ENCODE results near the gene ACOT7. TPM values are rescaled to one million over a fixed set of nuclear protein-coding genes. Genes with fewer than 3 reads are reported as not detected.
"Not testable (repeated sequence)": the region's sequence is repeated elsewhere in the genome, so short reads cannot be mapped to it uniquely, and the experiment has no call there.

Gene ACOT7
- total RNA-seq, 4 donors from 2014 or later = 18.6 to 29.4 (median 23.2) TPM

DNA sequence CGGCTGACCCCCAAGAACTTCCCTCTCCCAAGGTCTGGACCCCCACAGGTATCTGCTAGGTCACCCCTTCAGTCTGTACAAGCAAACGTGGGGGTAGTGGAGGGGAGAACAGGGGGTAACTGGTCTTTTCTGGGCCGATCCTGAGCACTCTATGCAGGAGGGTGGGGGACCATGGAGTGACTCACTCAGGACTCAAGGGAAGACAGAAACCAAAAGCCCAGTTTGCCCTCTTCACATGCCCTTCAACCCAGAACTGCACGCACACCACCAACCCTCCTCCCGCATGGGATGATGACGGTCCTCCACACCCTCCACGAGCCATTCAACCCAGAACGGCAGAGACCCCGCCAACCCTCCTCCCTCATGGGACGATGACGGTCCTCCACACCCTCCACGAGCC is 79.1 kb downstream of the ACOT7 start:
- Histone ChIP-seq H3K36me3 (peaks cover 0 to 24% (median 0%) of the 10 kb centered on the region in 3 donors), H3K4me3 (no peak overlapping the region), H3K9me3 (no peaks in the 10 kb centered on the region), H3K27me3 (no peaks in the 10 kb centered on the region), H3K4me1 (no peaks in the 10 kb centered on the region), H3K27ac (no peak overlapping the region)
- no peak for DNase-seq (ENCODE audit: low spot score in 2 of 2)
- no peak for TF ChIP-seq CTCF (IDR thresholded peaks at IDR 0.05)
- TF ChIP-seq EP300 (IDR thresholded peaks at IDR 0.05) = no peak
- TF ChIP-seq POLR2A (IDR thresholded peaks at IDR 0.05) = no peak
- WGBS, 2 donors = 88 to 92% methylated on average over 12 of the region's 12 CpGs

- Histone ChIP-seq H3K9me3 (no peaks in the 10 kb centered on the region), H3K4me3 (no peak overlapping the region)
- 80 to 85% methylated on average over 18 of the region's 18 CpGs for WGBS, 2 donors
Observed at GRCh38 chr1:6313393-6314200, 80.0 kb downstream of the ACOT7 start.

GRCh38 chr1:6310116-6310848 is 83.3 kb downstream of the ACOT7 start:
- TF ChIP-seq POLR2A (IDR thresholded peaks at IDR 0.05) (no peak), EP300 (IDR thresholded peaks at IDR 0.05) (no peak), CTCF (IDR thresholded peaks at IDR 0.05) (no peak)
- Histone ChIP-seq H3K9me3 (no peaks in the 10 kb centered on the region), H3K36me3 (no peaks in the 10 kb centered on the region), H3K4me1 (no peaks in the 10 kb centered on the region), H3K4me3 (no peak overlapping the region), H3K27ac (no peak overlapping the region), H3K27me3 (no peaks in the 10 kb centered on the region)
- no peak for DNase-seq (ENCODE audit: low spot score in 2 of 2)
- 93 to 94% methylated on average over 9 of the region's 9 CpGs for WGBS, 2 donors

More at GRCh38 chr1:6313393-6314200, 80.0 kb downstream of the ACOT7 start:
- peaks cover 0 to 23% (median 0%) of the 10 kb centered on the region in 3 donors for H3K36me3 ChIP-seq
- H3K27ac ChIP-seq = no peak overlapping the region
- no peak for DNase-seq (ENCODE audit: low spot score in 2 of 2)
- TF ChIP-seq CTCF (IDR thresholded peaks at IDR 0.05) (no peak), POLR2A (IDR thresholded peaks at IDR 0.05) (no peak), EP300 (IDR thresholded peaks at IDR 0.05) (no peak)
- H3K4me1 ChIP-seq = no peaks in the 10 kb centered on the region
- H3K27me3 ChIP-seq = no peaks in the 10 kb centered on the region

GRCh38 chr1:6309564-6309963 is 84.0 kb downstream of the ACOT7 start:
- Histone ChIP-seq H3K4me1 (no peaks in the 10 kb centered on the region), H3K27me3 (no peaks in the 10 kb centered on the region), H3K36me3 (no peaks in the 10 kb centered on the region), H3K9me3 (no peaks in the 10 kb centered on the region), H3K4me3 (no peak overlapping the region), H3K27ac (no peak overlapping the region)
- WGBS, 2 donors = 80 to 84% methylated on average over 7 of the region's 7 CpGs
- DNase-seq (ENCODE audit: low spot score in 2 of 2) = no peak
- TF ChIP-seq CTCF (IDR thresholded peaks at IDR 0.05) = no peak
- no peak for TF ChIP-seq EP300 (IDR thresholded peaks at IDR 0.05)
- TF ChIP-seq POLR2A (IDR thresholded peaks at IDR 0.05) = no peak

- TF ChIP-seq EP300 (IDR thresholded peaks at IDR 0.05) (no peak), CTCF (IDR thresholded peaks at IDR 0.05) (no peak), POLR2A (IDR thresholded peaks at IDR 0.05) (no peak)
- Histone ChIP-seq H3K36me3 (no peaks in the 10 kb centered on the region), H3K4me1 (no peaks in the 10 kb centered on the region), H3K4me3 (no peak overlapping the region), H3K9me3 (no peaks in the 10 kb centered on the region), H3K27me3 (no peaks in the 10 kb centered on the region), H3K27ac (no peak overlapping the region)
- DNase-seq (ENCODE audit: low spot score in 2 of 2) = no peak
- 93 to 94% methylated on average over 13 of the region's 13 CpGs for WGBS, 2 donors
Observed at GRCh38 chr1:6308449-6308848, 85.1 kb downstream of the ACOT7 start.

DNA sequence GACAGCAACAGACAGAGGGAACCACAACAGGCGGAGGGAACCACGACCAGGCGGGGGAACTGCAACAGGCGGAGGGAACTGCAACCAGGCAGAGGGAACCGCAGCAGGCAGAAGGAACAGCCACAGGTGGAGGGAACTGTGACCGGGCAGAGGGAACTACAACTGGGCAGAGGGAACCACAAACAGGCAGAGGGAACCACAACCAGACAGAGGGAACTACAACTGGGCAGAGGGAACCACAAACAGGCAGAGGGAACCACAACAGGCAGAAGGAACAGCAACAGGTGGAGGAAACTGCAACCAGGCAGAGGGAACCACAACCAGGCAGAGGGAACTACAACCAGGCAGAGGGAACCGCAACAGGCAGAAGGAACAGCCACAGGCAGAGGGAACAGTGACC is 85.9 kb downstream of the ACOT7 start:
- DNase-seq (ENCODE audit: low spot score in 2 of 2); H3K4me1 ChIP-seq; H3K27ac ChIP-seq; H3K36me3 ChIP-seq; H3K4me3 ChIP-seq; H3K9me3 ChIP-seq; H3K27me3 ChIP-seq: not testable (repeated sequence)
- 89 to 93% methylated on average over 7 of the region's 7 CpGs for WGBS, 2 donors
